Neuron (in vitro differentiated cells): ENCODE results near the gene CAMTA1.

Source experiments
- H2AFZ ChIP-seq: one replicate; pipeline ENCODE4 v1.6.1; 2013; ENCODE audit warnings: low read depth, mild to moderate bottlenecking, inconsistent platforms, low read length, moderate library complexity
- H3K27me3 ChIP-seq: one replicate; pipeline ENCODE4 v1.6.1; 2013; ENCODE audit warnings: low read length; ENCODE audit not compliant: insufficient read depth
- H3K36me3 ChIP-seq: one replicate; pipeline ENCODE4 v1.6.1; 2013; ENCODE audit warnings: low read length; ENCODE audit not compliant: insufficient read depth
- H3K4me1 ChIP-seq: one replicate; pipeline ENCODE4 v1.6.1; 2013; ENCODE audit warnings: low read length; ENCODE audit not compliant: insufficient read depth
- H3K4me3 ChIP-seq: 2 replicates; pipeline ENCODE4 v1.5.1; 2013; ENCODE audit warnings: mild to moderate bottlenecking, low read length, moderate library complexity
- H3K9me3 ChIP-seq: one replicate; pipeline ENCODE4 v1.6.1; 2013; ENCODE audit warnings: low read length

CAMTA1 gene

GRCh38 chr1:7393136-7393535, 607.9 kb downstream of the CAMTA1 start:
- Histone ChIP-seq H3K4me1 (no peaks in the 10 kb centered on the region), H2AFZ (no peak overlapping the region), H3K9me3 (no peaks in the 10 kb centered on the region), H3K36me3 (no peaks in the 10 kb centered on the region), H3K27me3 (no peaks in the 10 kb centered on the region), H3K4me3 (no peak overlapping the region)

- Histone ChIP-seq H3K36me3 (no peaks in the 10 kb centered on the region), H3K4me3 (no peak overlapping the region), H3K9me3 (no peaks in the 10 kb centered on the region), H3K27me3 (no peaks in the 10 kb centered on the region), H3K4me1 (no peaks in the 10 kb centered on the region), H2AFZ (no peak overlapping the region)
Measured at GRCh38 chr1:7395251-7395650, 610.0 kb downstream of the CAMTA1 start.

- Histone ChIP-seq H3K4me3 (no peak overlapping the region), H2AFZ (no peak overlapping the region), H3K4me1 (no peaks in the 10 kb centered on the region), H3K36me3 (no peaks in the 10 kb centered on the region), H3K27me3 (no peaks in the 10 kb centered on the region), H3K9me3 (no peaks in the 10 kb centered on the region)
Measured at GRCh38 chr1:7398982-7399381, 613.7 kb downstream of the CAMTA1 start.

GRCh38 chr1:7399514-7400125, 614.4 kb downstream of the CAMTA1 start:
- Histone ChIP-seq H3K27me3 (no peaks in the 10 kb centered on the region), H2AFZ (no peak overlapping the region), H3K36me3 (no peaks in the 10 kb centered on the region), H3K4me3 (no peak overlapping the region), H3K4me1 (no peaks in the 10 kb centered on the region), H3K9me3 (no peaks in the 10 kb centered on the region)

- H3K4me3 ChIP-seq = no peak overlapping the region
- no peaks in the 10 kb centered on the region for H3K36me3 ChIP-seq
Measured at GRCh38 chr1:7400566-7400965, 615.3 kb downstream of the CAMTA1 start.

GRCh38 chr1:7401814-7402547, 616.7 kb downstream of the CAMTA1 start:
- Histone ChIP-seq H3K27me3 (no peaks in the 10 kb centered on the region), H3K4me3 (no peak overlapping the region), H3K4me1 (no peaks in the 10 kb centered on the region), H3K36me3 (no peaks in the 10 kb centered on the region), H2AFZ (no peak overlapping the region), H3K9me3 (no peaks in the 10 kb centered on the region)

More at GRCh38 chr1:7400566-7400965, 615.3 kb downstream of the CAMTA1 start:
- Histone ChIP-seq H3K27me3 (no peaks in the 10 kb centered on the region), H2AFZ (no peak overlapping the region), H3K4me1 (no peaks in the 10 kb centered on the region), H3K9me3 (no peaks in the 10 kb centered on the region)

GRCh38 chr1:7402548-7402850, 617.2 kb downstream of the CAMTA1 start:
- no peaks in the 10 kb centered on the region for H3K9me3 ChIP-seq
- H2AFZ ChIP-seq = no peak overlapping the region
- no peaks in the 10 kb centered on the region for H3K27me3 ChIP-seq
- no peaks in the 10 kb centered on the region for H3K4me1 ChIP-seq
- no peaks in the 10 kb centered on the region for H3K36me3 ChIP-seq
- H3K4me3 ChIP-seq = no peak overlapping the region

- H3K4me3 ChIP-seq = no peak overlapping the region
- H3K27me3 ChIP-seq = no peaks in the 10 kb centered on the region
- no peaks in the 10 kb centered on the region for H3K4me1 ChIP-seq
- no peaks in the 10 kb centered on the region for H3K36me3 ChIP-seq
- H2AFZ ChIP-seq = no peak overlapping the region
- H3K9me3 ChIP-seq = no peaks in the 10 kb centered on the region
Measured at GRCh38 chr1:7403265-7404045, 618.2 kb downstream of the CAMTA1 start.

- Histone ChIP-seq H3K4me1 (no peaks in the 10 kb centered on the region), H3K4me3 (no peak overlapping the region)
Measured at GRCh38 chr1:7404046-7404742, 618.9 kb downstream of the CAMTA1 start.

GRCh38 chr1:7405844-7406500, 620.7 kb downstream of the CAMTA1 start:
- Histone ChIP-seq H3K27me3 (no peaks in the 10 kb centered on the region), H3K4me3 (no peak overlapping the region), H3K36me3 (no peaks in the 10 kb centered on the region), H3K9me3 (no peaks in the 10 kb centered on the region), H2AFZ (no peak overlapping the region), H3K4me1 (no peaks in the 10 kb centered on the region)

More at GRCh38 chr1:7404046-7404742, 618.9 kb downstream of the CAMTA1 start:
- no peaks in the 10 kb centered on the region for H3K27me3 ChIP-seq
- no peak overlapping the region for H2AFZ ChIP-seq
- no peaks in the 10 kb centered on the region for H3K9me3 ChIP-seq
- no peaks in the 10 kb centered on the region for H3K36me3 ChIP-seq

- no peaks in the 10 kb centered on the region for H3K36me3 ChIP-seq
- no peaks in the 10 kb centered on the region for H3K4me1 ChIP-seq
- no peaks in the 10 kb centered on the region for H3K27me3 ChIP-seq
- no peak overlapping the region for H2AFZ ChIP-seq
- H3K4me3 ChIP-seq = no peak overlapping the region
- H3K9me3 ChIP-seq = no peaks in the 10 kb centered on the region
Measured at GRCh38 chr1:7406641-7407543, 621.6 kb downstream of the CAMTA1 start.

- Histone ChIP-seq H2AFZ (no peak overlapping the region), H3K9me3 (no peaks in the 10 kb centered on the region), H3K36me3 (no peaks in the 10 kb centered on the region), H3K4me3 (no peak overlapping the region), H3K27me3 (no peaks in the 10 kb centered on the region), H3K4me1 (no peaks in the 10 kb centered on the region)
Measured at GRCh38 chr1:7407544-7407895, 622.3 kb downstream of the CAMTA1 start.
